VCaP (cell line): ENCODE data around the gene MROH8.
"Not testable (repeated sequence)": the region's sequence is repeated elsewhere in the genome, so short reads cannot be mapped to it uniquely, and the experiment has no call there.

Source experiments
- H3K27ac ChIP-seq: fragments of 450-650 bp; 2 replicates; pipeline ENCODE4 v1.5.1; 2017
- CTCF ChIP-seq: fragments of 450-650 bp; conservative IDR thresholded peaks from 2 replicates; pipeline ENCODE4 v1.5.1; 2017; ENCODE audit warnings: mild to moderate bottlenecking, moderate library complexity

MROH8 gene

DNA sequence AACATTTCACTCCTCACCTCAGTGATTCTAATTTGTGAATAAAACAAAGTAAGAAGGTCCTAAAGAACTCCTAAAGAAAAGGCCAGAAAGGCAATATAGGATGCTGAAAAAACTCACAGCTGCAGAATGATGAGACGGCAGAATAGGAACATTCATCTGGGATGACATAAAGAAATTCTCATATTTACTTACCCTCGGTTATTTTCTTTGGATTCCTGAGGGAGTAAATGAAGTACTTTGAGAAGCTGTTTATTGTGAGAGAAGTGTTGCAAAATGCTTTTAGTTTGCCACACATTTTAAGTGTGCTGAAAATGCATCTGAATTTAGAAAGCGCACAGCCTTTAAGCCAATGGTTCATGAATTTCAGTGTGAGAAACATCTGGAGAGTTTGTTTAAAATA lies 47.9 kb downstream of the MROH8 start:
- no peak for TF ChIP-seq CTCF
- H3K27ac ChIP-seq: no peak overlapping the region

GRCh38 chr20:37128803-37129202 lies 50.5 kb downstream of the MROH8 start:
- TF ChIP-seq CTCF: no peak

DNA sequence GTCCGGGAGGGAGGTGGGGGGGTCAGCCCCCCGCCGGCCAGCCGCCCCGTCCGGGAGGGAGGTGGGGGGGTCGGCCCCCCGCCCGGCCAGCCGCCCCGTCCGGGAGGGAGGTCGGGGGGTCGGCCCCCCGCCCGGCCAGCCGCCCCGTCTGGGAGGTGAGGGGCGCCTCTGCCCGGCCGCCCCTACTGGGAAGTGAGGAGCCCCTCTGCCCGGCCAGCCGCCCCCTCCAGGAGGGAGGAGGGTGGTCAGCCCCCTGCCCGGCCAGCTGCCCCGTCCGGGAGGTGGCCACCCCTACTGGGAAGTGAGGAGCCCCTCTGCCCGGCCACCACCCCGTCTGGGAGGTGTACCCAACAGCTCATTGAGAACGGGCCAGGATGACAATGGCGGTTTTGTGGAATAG lies 53.1 kb downstream of the MROH8 start:
- H3K27ac ChIP-seq: not testable (repeated sequence)

More at GRCh38 chr20:37128803-37129202, 50.5 kb downstream of the MROH8 start:
- H3K27ac ChIP-seq: no peak overlapping the region

DNA sequence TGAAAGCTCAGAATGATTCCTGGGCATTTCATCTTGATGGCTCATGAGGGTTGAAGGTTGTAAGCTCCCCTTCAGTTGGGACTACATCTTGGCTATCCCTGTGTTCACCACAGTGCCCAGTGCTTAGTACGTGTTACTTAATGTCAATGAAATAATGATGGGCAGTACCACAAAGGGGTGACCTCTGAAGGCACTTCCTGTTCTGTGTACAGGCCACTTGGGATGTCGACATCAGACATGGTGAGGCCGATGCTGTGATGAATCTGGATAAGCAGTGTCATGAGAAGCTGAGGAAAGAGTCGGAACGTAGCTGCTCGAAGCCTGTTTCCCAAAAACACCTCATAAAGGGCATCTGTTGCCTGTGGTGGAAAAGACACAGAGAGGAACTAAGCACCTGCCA lies 55.9 kb downstream of the MROH8 start:
- H3K27ac ChIP-seq: no peak overlapping the region
- TF ChIP-seq CTCF: no peak

DNA sequence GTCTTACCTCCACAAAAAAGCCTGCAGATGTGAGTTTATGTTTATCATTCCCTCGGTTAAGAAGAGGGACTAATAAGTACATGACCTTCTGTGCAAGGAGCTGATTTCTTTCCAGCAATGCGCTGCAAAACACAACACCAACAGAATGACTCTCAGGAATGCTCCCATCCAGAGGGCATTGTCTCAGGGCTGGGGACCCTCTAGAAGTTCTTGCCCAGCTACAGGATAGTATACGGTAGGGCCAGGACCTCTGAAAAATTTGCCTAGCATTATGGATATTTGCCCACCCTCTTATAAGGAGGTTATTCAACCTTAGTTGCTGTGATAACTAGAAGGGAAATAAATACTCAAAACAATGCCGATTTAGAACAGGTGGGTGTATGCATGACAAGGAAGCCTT lies 58.9 kb downstream of the MROH8 start:
- H3K27ac ChIP-seq: no peak overlapping the region
- no peak for TF ChIP-seq CTCF

GRCh38 chr20:37119356-37120036 lies 59.9 kb downstream of the MROH8 start:
- no peak for TF ChIP-seq CTCF

DNA sequence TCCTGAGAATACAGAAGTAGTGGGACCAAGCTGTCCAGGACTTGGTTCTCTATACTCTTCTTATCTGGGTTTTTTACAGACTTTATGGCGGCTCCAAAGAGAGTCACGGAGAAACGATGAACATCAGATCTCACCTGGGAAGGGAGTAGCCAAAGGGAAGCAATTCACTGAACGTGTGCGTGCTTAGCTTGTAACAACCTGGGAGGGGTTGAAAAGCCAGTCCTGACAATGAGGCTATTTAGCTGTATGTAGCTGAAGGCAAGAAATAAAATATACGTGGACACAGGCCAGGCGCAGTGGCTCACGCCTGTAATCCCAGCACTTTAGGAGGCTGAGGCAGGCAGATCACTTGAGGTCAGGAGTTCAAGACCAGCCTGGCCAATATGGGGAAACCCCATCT lies 65.3 kb downstream of the MROH8 start:
- no peak for TF ChIP-seq CTCF

More at GRCh38 chr20:37119356-37120036, 59.9 kb downstream of the MROH8 start:
- H3K27ac ChIP-seq: no peak overlapping the region

GRCh38 chr20:37111926-37112455 lies 67.4 kb downstream of the MROH8 start:
- no peak for TF ChIP-seq CTCF
- no peak overlapping the region for H3K27ac ChIP-seq

More for the DNA sequence above, 65.3 kb downstream of the MROH8 start:
- no peak overlapping the region for H3K27ac ChIP-seq
